ENCODE measurements around the gene DTD2.
"Not testable (repeated sequence)": the region's sequence is repeated elsewhere in the genome, so short reads cannot be mapped to it uniquely, and the experiment has no call there.

The DTD2 gene

GRCh38 chr14:31465111-31465510 is 7.8 kb upstream of the DTD2 start:
- no peak for DNase-seq (ENCODE audit: extremely low read depth, low read depth)
- no peak for TF ChIP-seq CTCF (IDR thresholded peaks at IDR 0.05; ENCODE audit: low read depth, low read length, missing control alignments)

GRCh38 chr14:31462450-31462849 is 5.1 kb upstream of the DTD2 start:
- not testable (repeated sequence) for H3K4me3 ChIP-seq (replicated peaks; ENCODE audit: low read depth, low read length); DNase-seq (ENCODE audit: extremely low read depth, low read depth)

More at GRCh38 chr14:31465111-31465510, 7.8 kb upstream of the DTD2 start:
- no peak overlapping the region for H3K4me3 ChIP-seq (replicated peaks; ENCODE audit: low read depth, low read length)

GRCh38 chr14:31461545-31461944 is 4.2 kb upstream of the DTD2 start:
- H3K4me3 ChIP-seq (replicated peaks; ENCODE audit: low read depth, low read length): no peak overlapping the region
- TF ChIP-seq CTCF (IDR thresholded peaks at IDR 0.05; ENCODE audit: low read depth, low read length, missing control alignments): no peak
- no peak for DNase-seq (ENCODE audit: extremely low read depth, low read depth)

GRCh38 chr14:31457665-31458659 is 656 bp upstream of the DTD2 start:
- no peak for TF ChIP-seq CTCF (IDR thresholded peaks at IDR 0.05; ENCODE audit: low read depth, low read length, missing control alignments)
- H3K4me3 ChIP-seq (replicated peaks; ENCODE audit: low read depth, low read length): peak overlapping the region; percentile 80
- no peak for DNase-seq (ENCODE audit: extremely low read depth, low read depth)

GRCh38 chr14:31449971-31450610 is 7.2 kb downstream of the DTD2 start:
- DNase-seq (ENCODE audit: extremely low read depth, low read depth): no peak
- no peak overlapping the region for H3K4me3 ChIP-seq (replicated peaks; ENCODE audit: low read depth, low read length)
- peak; percentile 34 for TF ChIP-seq CTCF (IDR thresholded peaks at IDR 0.05; ENCODE audit: low read depth, low read length, missing control alignments)

- H3K4me3 ChIP-seq (replicated peaks; ENCODE audit: low read depth, low read length): no peak overlapping the region
- no peak for DNase-seq (ENCODE audit: extremely low read depth, low read depth)
- no peak for TF ChIP-seq CTCF (IDR thresholded peaks at IDR 0.05; ENCODE audit: low read depth, low read length, missing control alignments)
These were observed 8.2 kb downstream of the DTD2 start for GRCh38 chr14:31449136-31449535.

GRCh38 chr14:31445703-31446102 is 11.6 kb downstream of the DTD2 start:
- H3K4me3 ChIP-seq (replicated peaks; ENCODE audit: low read depth, low read length): no peak overlapping the region
- no peak for DNase-seq (ENCODE audit: extremely low read depth, low read depth)
- no peak for TF ChIP-seq CTCF (IDR thresholded peaks at IDR 0.05; ENCODE audit: low read depth, low read length, missing control alignments)

Data from HFF-Myc (cell line).